OCI-LY7 (cell line): Measurements from ENCODE around the gene DAP.

Experiments
- EZH2phosphoT487 ChIP-seq: fragments of 200-600 bp; sonication (generic); IDR thresholded peaks from 2 replicates; pipeline ENCODE4 v1.6.1; 2018; ENCODE audit warnings: low read depth, borderline replicate concordance, mild to moderate bottlenecking, mixed run types, antibody characterized with exemption, low read length, moderate library complexity, mixed read lengths
- TF ChIP-seq, protein P1 (sequence below): fragments of 200-600 bp; sonication (generic); conservative IDR thresholded peaks from 2 replicates; pipeline ENCODE4 v1.5.1; 2014; ENCODE audit warnings: mild to moderate bottlenecking, antibody characterized with exemption, low read length, moderate library complexity, mixed read lengths

DNA sequence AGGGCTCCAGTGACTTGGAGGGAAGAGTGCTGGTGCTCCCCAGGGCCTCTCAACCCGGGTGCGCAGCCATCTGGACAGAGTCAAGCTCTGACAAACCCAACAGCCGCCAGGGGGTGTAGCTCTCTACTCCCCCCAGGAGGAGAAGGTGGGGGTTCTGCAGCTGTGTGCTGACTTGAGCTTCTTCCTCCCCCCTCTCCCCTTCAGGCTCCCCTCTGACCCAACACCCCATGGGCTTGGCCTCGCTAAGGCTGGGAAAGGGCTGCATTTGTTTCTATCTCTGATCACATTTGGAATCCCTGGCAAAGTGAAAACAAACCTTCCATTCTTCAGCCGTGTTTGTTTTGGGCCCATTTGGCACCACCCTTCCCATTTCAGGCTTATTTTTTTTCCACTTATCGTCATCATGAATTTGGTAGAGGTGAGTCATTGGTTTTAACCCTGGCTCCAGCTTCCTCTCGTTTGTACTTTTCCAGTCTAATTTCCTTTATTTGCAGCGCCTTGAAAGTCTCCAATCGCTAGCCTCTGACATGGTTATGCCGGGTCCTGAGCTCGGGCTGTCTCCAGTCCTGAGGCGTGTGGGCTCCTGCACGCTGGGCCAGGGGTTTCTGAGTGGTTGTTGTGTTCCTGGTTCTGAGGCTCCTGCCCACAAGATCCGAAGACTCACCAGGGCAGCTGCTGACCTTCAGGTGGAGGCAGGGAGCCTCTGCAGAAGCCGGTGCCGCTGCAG, 36.1 kb downstream of the DAP start:
- TF ChIP-seq, protein P1, sequence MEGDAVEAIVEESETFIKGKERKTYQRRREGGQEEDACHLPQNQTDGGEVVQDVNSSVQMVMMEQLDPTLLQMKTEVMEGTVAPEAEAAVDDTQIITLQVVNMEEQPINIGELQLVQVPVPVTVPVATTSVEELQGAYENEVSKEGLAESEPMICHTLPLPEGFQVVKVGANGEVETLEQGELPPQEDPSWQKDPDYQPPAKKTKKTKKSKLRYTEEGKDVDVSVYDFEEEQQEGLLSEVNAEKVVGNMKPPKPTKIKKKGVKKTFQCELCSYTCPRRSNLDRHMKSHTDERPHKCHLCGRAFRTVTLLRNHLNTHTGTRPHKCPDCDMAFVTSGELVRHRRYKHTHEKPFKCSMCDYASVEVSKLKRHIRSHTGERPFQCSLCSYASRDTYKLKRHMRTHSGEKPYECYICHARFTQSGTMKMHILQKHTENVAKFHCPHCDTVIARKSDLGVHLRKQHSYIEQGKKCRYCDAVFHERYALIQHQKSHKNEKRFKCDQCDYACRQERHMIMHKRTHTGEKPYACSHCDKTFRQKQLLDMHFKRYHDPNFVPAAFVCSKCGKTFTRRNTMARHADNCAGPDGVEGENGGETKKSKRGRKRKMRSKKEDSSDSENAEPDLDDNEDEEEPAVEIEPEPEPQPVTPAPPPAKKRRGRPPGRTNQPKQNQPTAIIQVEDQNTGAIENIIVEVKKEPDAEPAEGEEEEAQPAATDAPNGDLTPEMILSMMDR, result no peak
- TF ChIP-seq EZH2phosphoT487, result no peak
